DOHH2 (cell line): ENCODE data around the gene SLC17A9.

Source experiments
- H3F3A ChIP-seq: fragments of 200-600 bp; sonication (generic), shearing (Covaris generic); 2 replicates; pipeline ENCODE4 v1.6.0; 2016; ENCODE audit warnings: antibody characterized with exemption, mild to moderate bottlenecking; ENCODE audit not compliant: control insufficient read depth, insufficient read depth
- H3K27ac ChIP-seq: fragments of 200-600 bp; sonication (generic); 2 replicates; pipeline ENCODE4 v1.5.1; 2014; ENCODE audit warnings: low read depth, mild to moderate bottlenecking, low read length, moderate library complexity
- H3K27me3 ChIP-seq: fragments of 200-600 bp; sonication (generic); 2 replicates; pipeline ENCODE4 v1.6.1; 2014; ENCODE audit warnings: mild to moderate bottlenecking, low read length, mixed read lengths; ENCODE audit not compliant: control insufficient read depth
- H3K36me3 ChIP-seq: fragments of 200-600 bp; sonication (generic); 2 replicates; pipeline ENCODE4 v1.6.1; 2014; ENCODE audit warnings: mild to moderate bottlenecking, low read length, moderate library complexity, mixed read lengths; ENCODE audit not compliant: control insufficient read depth
- H3K4me1 ChIP-seq: fragments of 200-600 bp; sonication (generic); 2 replicates; pipeline ENCODE4 v1.6.1; 2014; ENCODE audit warnings: mild to moderate bottlenecking, low read length, mixed read lengths; ENCODE audit not compliant: control insufficient read depth
- H3K4me2 ChIP-seq: fragments of 200-600 bp; sonication (generic); 2 replicates; pipeline ENCODE4 v1.6.0; 2014; ENCODE audit warnings: mild to moderate bottlenecking, low read length, moderate library complexity
- H3K4me3 ChIP-seq: fragments of 200-600 bp; sonication (generic); 2 replicates; pipeline ENCODE4 v1.5.1; 2014; ENCODE audit warnings: mild to moderate bottlenecking, low read length, mixed read lengths
- H3K79me2 ChIP-seq: fragments of 200-600 bp; sonication (generic); 2 replicates; pipeline ENCODE4 v1.6.1; 2014; ENCODE audit warnings: mild to moderate bottlenecking, low read length, mixed read lengths; ENCODE audit not compliant: control insufficient read depth
- H3K9me2 ChIP-seq: fragments of 200-600 bp; sonication (generic); replicated peaks from 2 replicates; pipeline ENCODE4 v1.6.1; 2014; ENCODE audit warnings: mild to moderate bottlenecking, low read length, mixed read lengths; ENCODE audit not compliant: control insufficient read depth
- H3K9me3 ChIP-seq: fragments of 200-600 bp; sonication (generic); 2 replicates; pipeline ENCODE4 v1.6.1; 2014; ENCODE audit warnings: antibody characterized with exemption, low read length, mixed read lengths; ENCODE audit not compliant: control insufficient read depth, insufficient read depth
- H4K20me1 ChIP-seq: fragments of 200-600 bp; sonication (generic); 2 replicates; pipeline ENCODE4 v1.6.0; 2014; ENCODE audit warnings: low read depth, mild to moderate bottlenecking, antibody characterized with exemption, low read length, moderate library complexity; ENCODE audit not compliant: control insufficient read depth, insufficient read depth
- EZH2phosphoT487 ChIP-seq: fragments of 200-600 bp; sonication (generic); IDR thresholded peaks from 2 replicates; pipeline ENCODE4 v1.6.1; 2017; ENCODE audit warnings: borderline replicate concordance, mild to moderate bottlenecking, antibody characterized with exemption, low read length, moderate library complexity, mixed read lengths
- TF ChIP-seq, protein P1 (sequence below): fragments of 200-600 bp; sonication (generic); IDR thresholded peaks from one replicate; pipeline ENCODE4 v1.5.1; 2014; ENCODE audit warnings: antibody characterized with exemption, mild to moderate bottlenecking, low read depth, low read length; ENCODE audit not compliant: poor library complexity, severe bottlenecking

The SLC17A9 gene

DNA sequence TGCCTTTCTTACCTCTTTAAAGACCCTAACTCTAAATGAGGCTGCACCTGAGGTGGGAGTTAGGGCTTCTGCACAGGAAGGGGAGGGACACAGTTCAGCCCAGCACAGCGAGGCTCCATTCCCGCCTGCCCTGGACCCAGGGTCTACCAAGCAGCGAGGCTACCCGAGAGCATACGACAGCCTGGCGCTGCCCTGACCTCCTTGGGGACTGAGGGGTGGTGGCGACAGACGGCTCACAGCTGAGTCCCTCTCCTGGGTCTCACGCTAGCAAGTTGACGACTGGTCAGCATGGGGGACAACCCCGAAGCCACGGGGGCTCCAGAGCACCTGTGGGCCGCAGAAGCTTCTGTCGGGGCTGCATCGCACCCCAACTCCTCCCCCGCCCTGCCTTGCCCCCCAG is 24.4 kb downstream of the SLC17A9 start:
- Histone ChIP-seq H3K36me3 (no peaks in the 10 kb centered on the region), H3K4me2 (peak overlapping the region; percentile 93), H3K4me1 (peaks cover 70% of the 10 kb centered on the region), H3K9me3 (no peaks in the 10 kb centered on the region), H3F3A (no peaks in the 10 kb centered on the region), H3K9me2 (no peaks in the 10 kb centered on the region), H4K20me1 (no peaks in the 10 kb centered on the region), H3K4me3 (peak overlapping the region; percentile 70), H3K79me2 (no peaks in the 10 kb centered on the region), H3K27me3 (peaks cover 64% of the 10 kb centered on the region), H3K27ac (0 out of 2 replicates have a peak overlapping the region, but pooled peaks have one; percentile 63)
- TF ChIP-seq EZH2phosphoT487: no peak
- TF ChIP-seq, protein P1, sequence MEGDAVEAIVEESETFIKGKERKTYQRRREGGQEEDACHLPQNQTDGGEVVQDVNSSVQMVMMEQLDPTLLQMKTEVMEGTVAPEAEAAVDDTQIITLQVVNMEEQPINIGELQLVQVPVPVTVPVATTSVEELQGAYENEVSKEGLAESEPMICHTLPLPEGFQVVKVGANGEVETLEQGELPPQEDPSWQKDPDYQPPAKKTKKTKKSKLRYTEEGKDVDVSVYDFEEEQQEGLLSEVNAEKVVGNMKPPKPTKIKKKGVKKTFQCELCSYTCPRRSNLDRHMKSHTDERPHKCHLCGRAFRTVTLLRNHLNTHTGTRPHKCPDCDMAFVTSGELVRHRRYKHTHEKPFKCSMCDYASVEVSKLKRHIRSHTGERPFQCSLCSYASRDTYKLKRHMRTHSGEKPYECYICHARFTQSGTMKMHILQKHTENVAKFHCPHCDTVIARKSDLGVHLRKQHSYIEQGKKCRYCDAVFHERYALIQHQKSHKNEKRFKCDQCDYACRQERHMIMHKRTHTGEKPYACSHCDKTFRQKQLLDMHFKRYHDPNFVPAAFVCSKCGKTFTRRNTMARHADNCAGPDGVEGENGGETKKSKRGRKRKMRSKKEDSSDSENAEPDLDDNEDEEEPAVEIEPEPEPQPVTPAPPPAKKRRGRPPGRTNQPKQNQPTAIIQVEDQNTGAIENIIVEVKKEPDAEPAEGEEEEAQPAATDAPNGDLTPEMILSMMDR: no peak

GRCh38 chr20:62977613-62978560 is 25.4 kb downstream of the SLC17A9 start:
- H3K9me2 ChIP-seq: no peaks in the 10 kb centered on the region
- H4K20me1 ChIP-seq: no peaks in the 10 kb centered on the region
- peak overlapping the region; percentile 63 for H3K27ac ChIP-seq
- 0 out of 2 replicates have a peak, but pooled peaks have one; percentile 38 for TF ChIP-seq EZH2phosphoT487
- TF ChIP-seq, protein P1: no peak
- peaks cover 69% of the 10 kb centered on the region for H3K4me1 ChIP-seq
- no peaks in the 10 kb centered on the region for H3K36me3 ChIP-seq
- H3K27me3 ChIP-seq: peaks cover 68% of the 10 kb centered on the region
- H3F3A ChIP-seq: no peaks in the 10 kb centered on the region
- H3K79me2 ChIP-seq: no peaks in the 10 kb centered on the region
- peak overlapping the region; percentile 70 for H3K4me3 ChIP-seq
- H3K9me3 ChIP-seq: no peaks in the 10 kb centered on the region
- peak overlapping the region; percentile 93 for H3K4me2 ChIP-seq

- H3K4me1 ChIP-seq: peaks cover 68% of the 10 kb centered on the region
- TF ChIP-seq EZH2phosphoT487: no peak
- TF ChIP-seq, protein P1: no peak
- no peaks in the 10 kb centered on the region for H3K9me3 ChIP-seq
- H3K9me2 ChIP-seq: no peaks in the 10 kb centered on the region
- H3K27me3 ChIP-seq: peaks cover 63% of the 10 kb centered on the region
- no peaks in the 10 kb centered on the region for H4K20me1 ChIP-seq
- H3K79me2 ChIP-seq: no peaks in the 10 kb centered on the region
- peak overlapping the region; percentile 93 for H3K4me2 ChIP-seq
- H3K4me3 ChIP-seq: peak overlapping the region; percentile 70
- no peaks in the 10 kb centered on the region for H3F3A ChIP-seq
- peak overlapping the region; percentile 63 for H3K27ac ChIP-seq
- no peaks in the 10 kb centered on the region for H3K36me3 ChIP-seq
Measured at GRCh38 chr20:62978561-62978943, 26.0 kb downstream of the SLC17A9 start.
